Stimulated activated CD8-positive, alpha-beta memory T cell treated with anti-CD3 and anti-CD28 coated beads, Interleukin-7, amount 100 ng/mL, for 1 hour (primary cell): ENCODE results near the gene TBC1D13.
"Not testable (repeated sequence)": the region's sequence is repeated elsewhere in the genome, so short reads cannot be mapped to it uniquely, and the experiment has no call there.

Experiments
- DNase-seq, 2 donors: peaks; one replicate each; pipeline ENCODE4 v3.0.0-alpha.2; 2020; ENCODE audit warnings: low read depth in 2 of 2

Gene TBC1D13

GRCh38 chr9:128845186-128845931 lies 58.3 kb downstream of the TBC1D13 start:
- DNase-seq = no peak

GRCh38 chr9:128846680-128847030 lies 59.6 kb downstream of the TBC1D13 start:
- DNase-seq = no peak

GRCh38 chr9:128847803-128848202 lies 60.8 kb downstream of the TBC1D13 start:
- DNase-seq = no peak

GRCh38 chr9:128851024-128851423 lies 64.0 kb downstream of the TBC1D13 start:
- DNase-seq = not testable (repeated sequence)

- not testable (repeated sequence) for DNase-seq
These were observed 64.9 kb downstream of the TBC1D13 start for GRCh38 chr9:128851779-128852600.

DNA sequence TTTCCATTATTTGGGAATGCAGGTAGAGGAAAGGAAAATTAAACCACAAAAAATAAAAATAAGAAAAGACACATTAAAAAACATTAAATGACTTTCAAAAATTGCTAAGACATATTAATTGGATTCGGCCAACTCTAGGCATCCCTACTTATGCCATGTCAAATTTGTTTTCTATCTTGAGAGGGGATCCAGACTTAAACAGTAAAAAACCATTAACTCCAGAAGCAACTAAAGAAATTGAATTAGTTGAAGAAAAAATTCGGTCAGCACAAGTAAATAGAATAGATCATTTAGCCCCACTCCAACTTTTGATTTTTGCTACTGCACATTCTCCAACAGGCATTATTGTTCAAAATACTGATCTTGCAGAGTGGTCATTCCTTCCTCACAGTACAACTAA lies 65.6 kb downstream of the TBC1D13 start:
- not testable (repeated sequence) for DNase-seq

DNA sequence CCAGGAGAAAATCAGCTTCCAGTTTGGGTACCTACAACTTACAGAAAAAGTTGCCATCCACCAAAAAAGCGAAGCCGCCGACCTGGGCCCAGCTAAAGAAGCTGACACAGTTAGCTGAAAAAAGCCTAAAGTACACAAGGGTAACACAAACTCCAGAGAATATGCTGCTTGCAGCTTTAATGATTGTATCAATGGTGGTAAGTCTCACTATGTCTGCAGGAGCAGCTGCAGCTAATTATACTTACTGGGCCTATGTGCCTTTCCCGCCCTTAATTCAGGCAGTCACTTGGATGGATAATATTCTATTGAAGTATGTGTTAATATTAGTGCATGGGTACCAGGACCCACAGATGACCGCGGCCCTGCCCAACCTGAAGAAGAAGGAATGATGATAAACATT lies 67.4 kb downstream of the TBC1D13 start:
- not testable (repeated sequence) for DNase-seq

GRCh38 chr9:128858476-128858875 lies 71.4 kb downstream of the TBC1D13 start:
- not testable (repeated sequence) for DNase-seq
